ENCODE results near the gene ITGA11. TPM values are rescaled to one million over a fixed set of nuclear protein-coding genes. Genes with fewer than 3 reads are reported as not detected.

Gene ITGA11
- total RNA-seq, 1 donor from 2014 or later: 0.22 TPM

DNA sequence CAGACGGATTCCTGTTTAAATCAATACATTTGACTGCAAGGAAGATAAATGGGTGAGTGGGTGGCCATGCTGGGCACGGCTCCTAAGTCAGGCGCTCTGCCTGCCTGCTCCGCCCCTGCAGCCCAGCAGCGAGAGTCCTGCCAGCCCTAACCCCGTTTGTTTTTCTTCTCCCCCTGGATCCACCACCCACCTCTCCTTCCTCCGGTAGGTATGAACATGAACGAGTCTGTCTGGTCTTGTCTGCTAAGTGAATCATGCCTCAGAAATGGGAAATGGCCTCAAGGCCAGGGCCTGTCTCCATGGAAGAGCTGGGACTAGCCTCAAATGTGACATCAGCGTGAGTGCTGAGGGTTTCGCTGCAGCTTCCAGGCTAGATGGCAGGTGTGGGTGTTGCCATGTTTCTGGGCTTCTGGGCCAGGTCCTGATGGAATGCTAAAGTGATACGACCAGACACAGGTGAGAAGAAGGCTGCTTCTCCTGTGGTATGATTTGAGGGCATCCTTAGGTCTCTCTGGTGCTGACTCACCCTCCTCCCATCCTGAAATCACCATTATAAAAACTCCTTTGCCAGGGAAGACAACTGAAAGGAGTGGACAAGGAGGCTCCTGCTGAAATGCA is 160.0 kb downstream of the ITGA11 start:
- no peak for DNase-seq
- Mint-ChIP-seq H3K4me3 (ENCODE audit: unreplicated experiment) (peak overlapping the region; percentile 6), H3K4me1 (ENCODE audit: low read depth, unreplicated experiment) (peaks cover 13% of the 10 kb centered on the region), H3K36me3 (ENCODE audit: unreplicated experiment) (peaks cover 5% of the 10 kb centered on the region), H3K27me3 (ENCODE audit: unreplicated experiment) (peaks cover 6% of the 10 kb centered on the region), H3K27ac (ENCODE audit: unreplicated experiment) (no peak overlapping the region), H3K9me3 (ENCODE audit: unreplicated experiment) (peaks cover 4% of the 10 kb centered on the region)
- TF ChIP-seq, protein P1, sequence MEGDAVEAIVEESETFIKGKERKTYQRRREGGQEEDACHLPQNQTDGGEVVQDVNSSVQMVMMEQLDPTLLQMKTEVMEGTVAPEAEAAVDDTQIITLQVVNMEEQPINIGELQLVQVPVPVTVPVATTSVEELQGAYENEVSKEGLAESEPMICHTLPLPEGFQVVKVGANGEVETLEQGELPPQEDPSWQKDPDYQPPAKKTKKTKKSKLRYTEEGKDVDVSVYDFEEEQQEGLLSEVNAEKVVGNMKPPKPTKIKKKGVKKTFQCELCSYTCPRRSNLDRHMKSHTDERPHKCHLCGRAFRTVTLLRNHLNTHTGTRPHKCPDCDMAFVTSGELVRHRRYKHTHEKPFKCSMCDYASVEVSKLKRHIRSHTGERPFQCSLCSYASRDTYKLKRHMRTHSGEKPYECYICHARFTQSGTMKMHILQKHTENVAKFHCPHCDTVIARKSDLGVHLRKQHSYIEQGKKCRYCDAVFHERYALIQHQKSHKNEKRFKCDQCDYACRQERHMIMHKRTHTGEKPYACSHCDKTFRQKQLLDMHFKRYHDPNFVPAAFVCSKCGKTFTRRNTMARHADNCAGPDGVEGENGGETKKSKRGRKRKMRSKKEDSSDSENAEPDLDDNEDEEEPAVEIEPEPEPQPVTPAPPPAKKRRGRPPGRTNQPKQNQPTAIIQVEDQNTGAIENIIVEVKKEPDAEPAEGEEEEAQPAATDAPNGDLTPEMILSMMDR (IDR thresholded peaks at IDR 0.05; ENCODE audit: partially characterized antibody, unreplicated experiment): no peak

DNA sequence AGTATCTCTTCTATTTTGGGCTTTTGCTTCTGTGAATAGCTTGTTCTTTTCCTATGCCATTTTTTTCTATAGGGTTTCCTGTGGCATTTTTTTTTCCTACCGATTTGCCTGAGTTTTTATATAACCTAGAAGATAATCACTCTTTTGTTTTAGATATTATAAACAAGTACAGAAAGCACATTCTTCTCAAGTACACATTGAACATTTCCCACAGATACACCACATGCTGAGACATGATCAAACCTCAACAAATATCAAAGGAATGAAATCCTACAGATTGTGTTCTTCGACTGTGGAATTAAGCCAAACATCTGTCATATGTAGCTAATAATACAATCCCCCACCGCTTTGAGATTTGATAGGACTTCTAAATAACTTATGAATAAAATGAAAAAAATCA is 163.6 kb downstream of the ITGA11 start:
- TF ChIP-seq, protein P1 (IDR thresholded peaks at IDR 0.05; ENCODE audit: partially characterized antibody, unreplicated experiment): no peak
- no peak overlapping the region for H3K4me3 Mint-ChIP-seq (ENCODE audit: unreplicated experiment)
- H3K27ac Mint-ChIP-seq (ENCODE audit: unreplicated experiment): no peak overlapping the region
- H3K27me3 Mint-ChIP-seq (ENCODE audit: unreplicated experiment): peaks cover 3% of the 10 kb centered on the region
- no peaks in the 10 kb centered on the region for H3K9me3 Mint-ChIP-seq (ENCODE audit: unreplicated experiment)
- H3K36me3 Mint-ChIP-seq (ENCODE audit: unreplicated experiment): peaks cover 4% of the 10 kb centered on the region
- no peak for DNase-seq
- peaks cover 5% of the 10 kb centered on the region for H3K4me1 Mint-ChIP-seq (ENCODE audit: low read depth, unreplicated experiment)

DNA sequence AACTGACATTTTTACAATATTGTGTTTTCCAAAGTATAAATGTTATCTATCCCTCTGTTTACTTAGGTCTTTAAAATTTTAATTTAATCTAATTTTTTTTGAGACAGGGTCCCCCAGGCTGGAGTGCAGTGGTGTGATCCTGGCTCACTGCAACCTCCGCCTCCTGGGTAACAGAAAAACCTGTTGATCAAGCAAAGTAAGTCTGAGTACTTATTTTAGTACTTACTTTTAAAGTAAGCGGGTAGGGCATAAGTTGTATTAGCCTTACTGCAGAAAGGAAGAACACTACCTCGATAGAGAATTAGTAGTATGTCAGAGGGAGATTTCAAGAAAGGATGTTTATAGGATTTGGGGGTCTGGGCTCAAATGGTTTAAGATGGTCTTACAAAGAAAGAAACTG is 166.3 kb downstream of the ITGA11 start:
- no peak for DNase-seq
- TF ChIP-seq, protein P1 (IDR thresholded peaks at IDR 0.05; ENCODE audit: partially characterized antibody, unreplicated experiment): no peak
- Mint-ChIP-seq H3K27ac (ENCODE audit: unreplicated experiment) (no peak overlapping the region), H3K36me3 (ENCODE audit: unreplicated experiment) (no peaks in the 10 kb centered on the region), H3K4me1 (ENCODE audit: low read depth, unreplicated experiment) (no peaks in the 10 kb centered on the region), H3K4me3 (ENCODE audit: unreplicated experiment) (no peak overlapping the region), H3K27me3 (ENCODE audit: unreplicated experiment) (no peaks in the 10 kb centered on the region), H3K9me3 (ENCODE audit: unreplicated experiment) (no peaks in the 10 kb centered on the region)

DNA sequence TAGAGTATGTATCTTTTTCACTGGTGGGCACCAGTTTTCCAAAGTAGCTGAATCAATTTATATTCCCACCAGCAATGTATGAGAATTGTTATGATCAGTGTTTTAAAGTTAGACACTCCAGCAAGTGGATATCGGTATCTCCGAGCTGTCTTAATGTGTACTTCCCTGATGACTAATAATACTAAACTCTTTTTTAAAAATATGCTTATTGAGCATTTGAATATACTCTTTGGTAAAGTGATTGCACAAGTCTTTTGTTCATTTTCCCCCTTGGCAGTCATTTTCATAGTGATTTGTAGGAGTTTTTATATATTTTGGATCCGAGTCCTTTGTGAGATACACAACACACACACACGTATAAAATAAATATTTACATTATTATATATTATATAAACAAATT is 166.9 kb downstream of the ITGA11 start:
- DNase-seq: no peak
- no peaks in the 10 kb centered on the region for H3K4me1 Mint-ChIP-seq (ENCODE audit: low read depth, unreplicated experiment)
- H3K27me3 Mint-ChIP-seq (ENCODE audit: unreplicated experiment): no peaks in the 10 kb centered on the region
- TF ChIP-seq, protein P1 (IDR thresholded peaks at IDR 0.05; ENCODE audit: partially characterized antibody, unreplicated experiment): no peak
- H3K9me3 Mint-ChIP-seq (ENCODE audit: unreplicated experiment): no peaks in the 10 kb centered on the region
- H3K4me3 Mint-ChIP-seq (ENCODE audit: unreplicated experiment): no peak overlapping the region
- H3K27ac Mint-ChIP-seq (ENCODE audit: unreplicated experiment): no peak overlapping the region
- H3K36me3 Mint-ChIP-seq (ENCODE audit: unreplicated experiment): no peaks in the 10 kb centered on the region

DNA sequence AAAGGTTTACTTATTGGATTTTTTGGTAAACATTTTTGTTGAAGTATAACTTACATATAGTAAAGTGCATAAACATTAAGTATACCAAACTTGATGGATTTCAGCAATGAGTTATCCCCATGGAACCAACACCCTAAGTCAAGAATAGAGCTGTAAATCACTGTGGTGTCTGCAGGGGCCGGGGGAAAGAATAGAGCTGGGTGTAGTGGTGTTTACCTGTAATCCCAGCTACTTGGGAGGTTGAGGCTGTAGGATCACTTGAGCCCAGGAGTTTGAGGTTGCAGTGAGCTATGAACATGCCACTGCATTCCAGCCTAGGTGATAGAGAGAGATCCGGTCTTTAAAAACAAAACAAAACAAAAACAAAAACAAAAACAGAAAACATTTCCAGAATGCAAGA is 167.7 kb downstream of the ITGA11 start:
- no peaks in the 10 kb centered on the region for H3K9me3 Mint-ChIP-seq (ENCODE audit: unreplicated experiment)
- H3K27ac Mint-ChIP-seq (ENCODE audit: unreplicated experiment): no peak overlapping the region
- DNase-seq: no peak
- TF ChIP-seq, protein P1 (IDR thresholded peaks at IDR 0.05; ENCODE audit: partially characterized antibody, unreplicated experiment): no peak
- no peak overlapping the region for H3K4me3 Mint-ChIP-seq (ENCODE audit: unreplicated experiment)
- no peaks in the 10 kb centered on the region for H3K36me3 Mint-ChIP-seq (ENCODE audit: unreplicated experiment)
- no peaks in the 10 kb centered on the region for H3K27me3 Mint-ChIP-seq (ENCODE audit: unreplicated experiment)
- H3K4me1 Mint-ChIP-seq (ENCODE audit: low read depth, unreplicated experiment): no peaks in the 10 kb centered on the region
